NB4 (cell line): ENCODE measurements around the gene ADCY6.

ENCODE experiments used
- DNase-seq: peaks from one replicate; pipeline ENCODE4 v3.0.0; 2010; ENCODE audit warnings: low read depth
- H3K4me3 ChIP-seq: one replicate; pipeline ENCODE4 v1.5.1; 2011; ENCODE audit warnings: mild to moderate bottlenecking, low read depth, low read length, moderate library complexity
- MYC ChIP-seq: IDR thresholded peaks from 2 replicates; pipeline ENCODE4 v1.6.1; 2011; ENCODE audit warnings: low read depth, low read length
- POLR2A ChIP-seq: IDR thresholded peaks from 2 replicates; pipeline ENCODE4 v1.6.1; 2011; ENCODE audit warnings: mild to moderate bottlenecking; ENCODE audit not compliant: insufficient read length; ENCODE audit errors: extremely low read depth
- TF ChIP-seq, protein P1 (sequence below): IDR thresholded peaks from 2 replicates; pipeline ENCODE4 v1.6.1; 2011; ENCODE audit warnings: low read depth, low read length
- TF ChIP-seq, protein P2 (sequence below): IDR thresholded peaks from one replicate; pipeline ENCODE4 v1.5.1; 2012; ENCODE audit warnings: low read depth, low read length

Gene ADCY6

DNA sequence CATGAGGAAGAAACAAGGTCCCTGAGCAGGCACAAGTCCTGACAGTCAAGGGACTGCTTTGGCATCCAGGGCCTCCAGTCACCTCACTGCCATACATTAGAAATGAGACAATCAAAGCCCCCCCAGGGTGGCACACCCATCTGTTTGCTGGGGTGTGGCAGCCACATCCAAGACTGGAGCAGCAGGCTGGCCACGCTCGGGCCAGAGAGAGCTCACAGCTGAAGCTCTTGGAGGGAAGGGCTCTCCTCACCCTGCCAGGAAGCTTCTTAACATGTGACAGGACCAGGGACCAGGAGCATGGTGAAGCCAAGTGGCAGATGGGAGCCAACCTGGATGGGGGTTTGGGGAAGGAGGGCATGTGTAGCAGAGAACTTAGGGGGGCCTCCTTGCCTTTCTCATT is 39.4 kb upstream of the ADCY6 start:
- no peak for DNase-seq
- H3K4me3 ChIP-seq: no peak overlapping the region
- TF ChIP-seq MYC (no peak), POLR2A (no peak)
- TF ChIP-seq, protein P1, sequence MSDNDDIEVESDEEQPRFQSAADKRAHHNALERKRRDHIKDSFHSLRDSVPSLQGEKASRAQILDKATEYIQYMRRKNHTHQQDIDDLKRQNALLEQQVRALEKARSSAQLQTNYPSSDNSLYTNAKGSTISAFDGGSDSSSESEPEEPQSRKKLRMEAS: no peak
- TF ChIP-seq, protein P2, sequence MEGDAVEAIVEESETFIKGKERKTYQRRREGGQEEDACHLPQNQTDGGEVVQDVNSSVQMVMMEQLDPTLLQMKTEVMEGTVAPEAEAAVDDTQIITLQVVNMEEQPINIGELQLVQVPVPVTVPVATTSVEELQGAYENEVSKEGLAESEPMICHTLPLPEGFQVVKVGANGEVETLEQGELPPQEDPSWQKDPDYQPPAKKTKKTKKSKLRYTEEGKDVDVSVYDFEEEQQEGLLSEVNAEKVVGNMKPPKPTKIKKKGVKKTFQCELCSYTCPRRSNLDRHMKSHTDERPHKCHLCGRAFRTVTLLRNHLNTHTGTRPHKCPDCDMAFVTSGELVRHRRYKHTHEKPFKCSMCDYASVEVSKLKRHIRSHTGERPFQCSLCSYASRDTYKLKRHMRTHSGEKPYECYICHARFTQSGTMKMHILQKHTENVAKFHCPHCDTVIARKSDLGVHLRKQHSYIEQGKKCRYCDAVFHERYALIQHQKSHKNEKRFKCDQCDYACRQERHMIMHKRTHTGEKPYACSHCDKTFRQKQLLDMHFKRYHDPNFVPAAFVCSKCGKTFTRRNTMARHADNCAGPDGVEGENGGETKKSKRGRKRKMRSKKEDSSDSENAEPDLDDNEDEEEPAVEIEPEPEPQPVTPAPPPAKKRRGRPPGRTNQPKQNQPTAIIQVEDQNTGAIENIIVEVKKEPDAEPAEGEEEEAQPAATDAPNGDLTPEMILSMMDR: no peak

DNA sequence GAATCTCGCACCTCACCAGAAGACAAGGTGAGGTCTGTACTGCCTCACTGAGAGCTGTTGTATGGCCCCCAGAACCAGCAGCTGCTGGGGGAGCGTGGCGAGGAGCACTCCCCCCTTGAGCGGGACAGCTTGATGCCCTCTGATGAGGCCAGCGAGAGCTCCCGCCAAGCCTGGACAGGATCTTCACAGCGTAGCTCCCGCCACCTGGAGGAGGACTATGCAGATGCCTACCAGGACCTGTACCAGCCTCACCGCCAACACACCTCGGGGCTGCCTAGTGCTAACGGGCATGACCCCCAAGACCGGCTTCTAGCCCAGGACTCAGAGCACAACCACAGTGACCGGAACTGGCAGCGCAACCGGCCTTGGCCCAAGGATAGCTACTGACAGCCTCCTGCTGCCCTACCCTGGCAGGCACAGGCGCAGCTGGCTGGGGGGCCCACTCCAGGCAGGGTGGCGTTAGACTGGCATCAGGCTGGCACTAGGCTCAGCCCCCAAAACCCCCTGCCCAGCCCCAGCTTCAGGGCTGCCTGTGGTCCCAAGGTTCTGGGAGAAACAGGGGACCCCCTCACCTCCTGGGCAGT is 38.7 kb upstream of the ADCY6 start:
- H3K4me3 ChIP-seq: no peak overlapping the region
- DNase-seq: no peak
- TF ChIP-seq, protein P1: no peak
- no peak for TF ChIP-seq POLR2A
- TF ChIP-seq MYC: no peak
- TF ChIP-seq, protein P2: no peak

DNA sequence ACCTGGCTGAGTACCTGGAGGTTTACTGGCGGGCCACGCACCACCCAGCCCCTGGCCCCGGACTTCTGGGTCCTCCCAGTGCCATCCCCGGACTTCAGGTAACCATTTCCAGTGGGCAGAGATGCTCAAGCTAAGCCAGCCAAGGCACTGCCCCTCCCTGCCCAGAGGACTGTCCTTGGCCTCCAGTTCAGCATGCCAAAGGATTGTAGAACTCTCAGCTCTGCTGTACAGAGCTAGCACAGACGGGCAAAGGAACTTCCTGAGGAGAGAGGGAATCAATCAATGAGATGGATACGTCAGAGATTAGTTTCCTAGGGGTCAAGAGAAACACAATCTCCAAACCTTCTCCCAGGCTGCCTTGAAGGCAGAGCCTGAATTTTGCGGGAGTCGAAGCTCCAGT is 38.1 kb upstream of the ADCY6 start:
- TF ChIP-seq POLR2A (no peak), MYC (no peak)
- TF ChIP-seq, protein P2: no peak
- TF ChIP-seq, protein P1: no peak
- no peak overlapping the region for H3K4me3 ChIP-seq
- DNase-seq: no peak

DNA sequence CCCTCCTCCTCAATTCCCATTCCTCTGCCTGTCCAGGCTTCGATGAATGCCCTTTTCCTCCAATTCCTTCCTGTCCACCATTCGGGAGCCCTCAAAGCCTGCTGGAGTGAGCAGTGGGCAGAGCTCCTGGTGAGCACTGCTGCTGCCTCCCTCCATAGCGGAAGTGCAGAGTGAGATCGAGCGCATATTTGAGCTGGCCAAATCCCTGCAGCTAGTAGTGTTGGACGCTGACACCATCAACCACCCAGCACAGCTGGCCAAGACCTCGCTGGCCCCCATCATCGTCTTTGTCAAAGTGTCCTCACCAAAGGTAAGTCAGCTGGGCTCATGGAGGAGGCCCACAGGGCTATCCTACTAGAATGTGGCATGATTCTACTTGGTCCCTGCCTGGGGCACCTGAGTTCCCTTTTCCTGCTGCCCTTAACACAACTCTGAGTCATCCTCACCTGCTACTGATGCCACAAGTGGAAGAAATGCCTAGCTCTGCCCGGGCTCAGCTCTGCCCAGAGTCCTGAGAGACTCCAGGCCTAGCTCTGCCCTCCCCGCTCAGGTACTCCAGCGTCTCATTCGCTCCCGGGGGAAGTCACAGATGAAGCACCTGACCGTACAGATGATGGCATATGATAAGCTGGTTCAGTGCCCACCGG is 37.4 kb upstream of the ADCY6 start:
- TF ChIP-seq, protein P2: no peak
- TF ChIP-seq POLR2A: no peak
- TF ChIP-seq MYC: no peak
- TF ChIP-seq, protein P1: no peak
- H3K4me3 ChIP-seq: no peak overlapping the region
- DNase-seq: no peak

DNA sequence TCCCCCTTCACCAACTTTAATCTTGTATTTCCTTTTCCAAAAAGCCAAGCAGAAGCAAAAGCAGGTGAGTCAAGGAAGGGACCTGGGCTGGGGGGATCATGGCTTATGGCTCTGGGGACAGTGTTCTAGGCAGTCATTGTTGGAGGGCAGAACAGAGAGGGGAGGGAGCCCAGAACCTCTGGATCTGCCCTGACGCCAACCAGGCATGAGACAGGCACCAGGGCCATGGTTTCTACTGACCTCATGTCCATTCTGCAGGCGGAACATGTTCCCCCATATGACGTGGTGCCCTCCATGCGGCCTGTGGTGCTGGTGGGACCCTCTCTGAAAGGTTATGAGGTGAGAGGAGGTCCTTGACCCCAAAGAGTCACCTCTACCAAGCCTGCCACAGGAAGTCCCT is 36.0 kb upstream of the ADCY6 start:
- TF ChIP-seq, protein P2: no peak
- TF ChIP-seq, protein P1: no peak
- TF ChIP-seq MYC (no peak), POLR2A (no peak)
- DNase-seq: no peak

More for the DNA sequence above, 36.0 kb upstream of the ADCY6 start:
- no peak overlapping the region for H3K4me3 ChIP-seq
